ENCODE results near the gene MSANTD3. TPM values are rescaled to one million over a fixed set of nuclear protein-coding genes. Genes with fewer than 3 reads are reported as not detected.

Gene MSANTD3
- total RNA-seq, 3 donors from 2014 or later, result 6.2 to 18.1 (median 10.5) TPM

GRCh38 chr9:100425758-100426157 lies 1.2 kb upstream of the MSANTD3 start:
- H3K4me1 ChIP-seq (ENCODE audit: low read depth), result peaks cover 4% of the 10 kb centered on the region
- H3K9me3 ChIP-seq, result no peaks in the 10 kb centered on the region
- intact Hi-C loops (cut with DNase I, micrococcal nuclease), result no loop called here
- H3K4me3 ChIP-seq, result no peak overlapping the region
- no peaks in the 10 kb centered on the region for H3K36me3 ChIP-seq (ENCODE audit: low read depth)
- no peak for DNase-seq
- TF ChIP-seq, protein P1, sequence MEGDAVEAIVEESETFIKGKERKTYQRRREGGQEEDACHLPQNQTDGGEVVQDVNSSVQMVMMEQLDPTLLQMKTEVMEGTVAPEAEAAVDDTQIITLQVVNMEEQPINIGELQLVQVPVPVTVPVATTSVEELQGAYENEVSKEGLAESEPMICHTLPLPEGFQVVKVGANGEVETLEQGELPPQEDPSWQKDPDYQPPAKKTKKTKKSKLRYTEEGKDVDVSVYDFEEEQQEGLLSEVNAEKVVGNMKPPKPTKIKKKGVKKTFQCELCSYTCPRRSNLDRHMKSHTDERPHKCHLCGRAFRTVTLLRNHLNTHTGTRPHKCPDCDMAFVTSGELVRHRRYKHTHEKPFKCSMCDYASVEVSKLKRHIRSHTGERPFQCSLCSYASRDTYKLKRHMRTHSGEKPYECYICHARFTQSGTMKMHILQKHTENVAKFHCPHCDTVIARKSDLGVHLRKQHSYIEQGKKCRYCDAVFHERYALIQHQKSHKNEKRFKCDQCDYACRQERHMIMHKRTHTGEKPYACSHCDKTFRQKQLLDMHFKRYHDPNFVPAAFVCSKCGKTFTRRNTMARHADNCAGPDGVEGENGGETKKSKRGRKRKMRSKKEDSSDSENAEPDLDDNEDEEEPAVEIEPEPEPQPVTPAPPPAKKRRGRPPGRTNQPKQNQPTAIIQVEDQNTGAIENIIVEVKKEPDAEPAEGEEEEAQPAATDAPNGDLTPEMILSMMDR (IDR thresholded peaks at IDR 0.05), result no peak
- no peak for ATAC-seq

GRCh38 chr9:100426189-100426529 lies 784 bp upstream of the MSANTD3 start:
- ATAC-seq (no peak), DNase-seq (no peak)
- Histone ChIP-seq H3K4me3 (no peak overlapping the region), H3K36me3 (ENCODE audit: low read depth) (no peaks in the 10 kb centered on the region), H3K9me3 (no peaks in the 10 kb centered on the region), H3K4me1 (ENCODE audit: low read depth) (peaks cover 4% of the 10 kb centered on the region)
- TF ChIP-seq, protein P1 (IDR thresholded peaks at IDR 0.05), result no peak
- intact Hi-C loops (cut with DNase I, micrococcal nuclease), result no loop called here

DNA sequence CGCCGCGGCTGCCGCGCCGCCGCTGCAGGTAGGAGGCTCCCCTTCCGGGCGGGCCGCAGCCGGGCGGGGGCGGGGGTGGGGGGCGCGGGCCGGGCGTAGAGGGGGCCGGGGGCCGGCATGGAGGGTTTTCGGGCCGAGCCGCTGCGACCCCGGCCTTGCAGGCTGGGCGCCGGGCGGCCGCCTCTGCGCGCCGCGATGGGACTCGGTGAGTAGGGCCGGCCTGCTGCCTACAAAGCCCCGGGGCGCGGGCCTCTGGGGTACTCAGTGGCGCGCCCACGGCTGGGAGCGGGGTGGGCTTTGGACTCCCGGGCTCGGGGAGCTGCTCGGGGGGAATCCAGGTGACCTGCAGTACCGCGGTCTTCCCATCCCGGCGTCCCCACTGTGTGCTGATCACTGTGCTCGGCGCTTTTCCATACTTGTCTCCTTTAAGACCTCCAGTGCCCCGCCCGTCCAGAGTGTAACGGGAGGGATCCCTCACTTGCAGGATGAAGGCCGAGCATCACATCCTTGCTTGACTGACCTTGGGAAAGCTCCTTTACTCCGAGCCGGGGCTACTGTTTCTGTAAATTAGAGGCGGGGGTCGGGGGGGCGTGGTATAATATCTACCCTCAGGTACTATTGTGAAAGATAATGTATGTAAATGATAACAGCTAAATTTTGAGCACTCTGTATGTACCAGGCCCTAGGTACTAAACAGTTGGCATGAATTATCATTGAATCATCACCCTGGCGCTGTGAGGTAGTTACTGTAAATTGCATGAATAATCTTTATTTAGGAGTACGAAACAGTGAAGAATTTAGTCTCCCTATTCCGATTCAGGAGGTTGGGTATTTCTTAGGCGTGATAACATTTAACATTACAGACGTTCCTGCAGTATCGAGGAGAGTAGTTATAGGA lies 672 bp downstream of the MSANTD3 start:
- peaks cover 4% of the 10 kb centered on the region for H3K4me1 ChIP-seq (ENCODE audit: low read depth)
- intact Hi-C loops (cut with DNase I, micrococcal nuclease), result no loop called here
- DNase-seq (peak; percentile 60 to 67 (median 66)), ATAC-seq (peak; percentile 59)
- no peaks in the 10 kb centered on the region for H3K9me3 ChIP-seq
- TF ChIP-seq, protein P1 (IDR thresholded peaks at IDR 0.05), result no peak
- no peaks in the 10 kb centered on the region for H3K36me3 ChIP-seq (ENCODE audit: low read depth)
- peak overlapping the region; percentile 68 for H3K4me3 ChIP-seq

DNA sequence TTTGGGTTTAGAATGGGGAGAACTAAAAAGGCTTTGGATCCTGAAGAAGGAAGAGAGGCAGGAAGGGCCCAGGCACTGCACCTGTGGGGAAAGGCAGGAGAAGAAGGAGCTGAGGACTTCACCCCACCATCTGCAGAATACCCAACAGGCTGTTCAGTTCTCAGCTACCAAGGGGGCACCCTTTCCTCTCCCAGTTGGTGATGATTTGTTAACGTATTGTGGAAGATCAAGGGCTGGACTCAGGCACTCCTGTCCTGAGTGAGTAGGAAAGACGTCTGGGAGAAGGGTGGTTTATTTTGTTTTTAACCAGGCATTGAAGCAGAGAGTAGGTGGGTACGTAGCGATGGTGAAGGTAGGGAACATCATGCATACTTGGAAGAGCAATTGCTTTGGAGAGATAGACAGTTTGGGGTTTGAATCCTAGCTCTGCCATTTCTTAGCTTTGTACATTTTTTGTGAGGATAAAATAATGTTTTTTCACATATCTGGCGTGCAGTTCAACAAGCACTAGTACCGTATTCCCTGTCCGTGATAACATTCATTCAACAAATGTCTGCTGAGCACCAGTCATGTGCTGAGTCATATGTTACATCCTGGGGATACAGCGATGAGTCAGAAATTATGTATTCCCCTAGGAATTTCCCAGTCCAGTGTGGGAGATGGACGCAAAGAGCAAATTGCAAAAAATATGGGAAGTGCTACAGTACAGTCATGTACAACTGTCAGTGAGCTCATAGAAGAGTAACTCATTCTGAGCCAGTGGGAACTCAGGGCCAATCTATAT lies 2.1 kb downstream of the MSANTD3 start:
- ATAC-seq, result peak; percentile 20
- DNase-seq, result peak in 1 of 3 donors; percentile 8
- intact Hi-C loops (cut with DNase I, micrococcal nuclease), result no loop called here
- no peaks in the 10 kb centered on the region for H3K9me3 ChIP-seq
- TF ChIP-seq, protein P1 (IDR thresholded peaks at IDR 0.05), result no peak
- no peak overlapping the region for H3K4me3 ChIP-seq
- H3K4me1 ChIP-seq (ENCODE audit: low read depth), result peaks cover 4% of the 10 kb centered on the region
- H3K36me3 ChIP-seq (ENCODE audit: low read depth), result no peaks in the 10 kb centered on the region

DNA sequence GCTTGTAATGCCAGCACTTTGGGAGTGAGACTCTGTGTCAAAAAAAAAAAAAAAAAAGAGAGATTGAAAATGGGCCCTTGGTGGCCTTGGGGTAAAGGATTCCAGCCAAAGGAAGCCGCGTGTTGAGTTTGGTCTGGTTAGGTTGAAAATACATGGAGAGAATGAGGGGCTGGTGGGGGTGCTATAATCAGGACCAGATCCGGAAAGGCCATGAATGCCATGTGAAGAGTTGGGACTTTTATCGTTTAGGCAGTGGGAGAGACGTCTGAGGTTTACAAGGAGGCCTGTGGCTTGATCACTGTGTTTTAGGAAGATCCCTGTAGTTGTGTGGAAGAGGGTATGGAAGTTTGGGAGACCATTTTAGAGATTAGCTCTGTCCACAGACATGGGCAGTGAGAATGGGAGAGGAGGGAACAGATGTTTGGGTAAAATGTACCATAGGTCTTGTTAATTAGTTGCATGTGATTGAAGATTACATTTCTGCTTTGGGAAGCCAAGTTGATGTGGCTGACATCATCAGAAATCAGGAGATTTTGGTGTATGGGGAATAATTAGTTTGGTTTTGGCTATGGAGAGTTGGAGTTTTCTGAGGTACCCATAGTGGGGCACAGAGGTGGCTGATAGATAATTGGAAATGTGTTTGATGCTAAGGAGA lies 3.5 kb downstream of the MSANTD3 start:
- no peaks in the 10 kb centered on the region for H3K36me3 ChIP-seq (ENCODE audit: low read depth)
- intact Hi-C loops (cut with DNase I, micrococcal nuclease), result no loop called here
- no peaks in the 10 kb centered on the region for H3K9me3 ChIP-seq
- TF ChIP-seq, protein P1 (IDR thresholded peaks at IDR 0.05), result no peak
- no peak for DNase-seq
- no peak for ATAC-seq
- H3K4me1 ChIP-seq (ENCODE audit: low read depth), result peaks cover 4% of the 10 kb centered on the region
- no peak overlapping the region for H3K4me3 ChIP-seq
